ENCODE data around the gene JAKMIP1. TPM values are rescaled to one million over a fixed set of nuclear protein-coding genes. Genes with fewer than 3 reads are reported as not detected.

Gene JAKMIP1
- total RNA-seq: 28.8 and 31.0 TPM in 2 replicates

- intact Hi-C loops (cut with micrococcal nuclease): loop anchor here (5.0 kb wide), 1 partner anchor 127 kb away; no protein-coding TSS in a partner anchor
These were observed at the start of gene JAKMIP1 for GRCh38 chr4:6200011-6200921. Gene JAKMIP1, minus strand, starts transcription at chr4:6200549. Its CDS starts 87,699 bp downstream, at chr4:6112850.

DNA sequence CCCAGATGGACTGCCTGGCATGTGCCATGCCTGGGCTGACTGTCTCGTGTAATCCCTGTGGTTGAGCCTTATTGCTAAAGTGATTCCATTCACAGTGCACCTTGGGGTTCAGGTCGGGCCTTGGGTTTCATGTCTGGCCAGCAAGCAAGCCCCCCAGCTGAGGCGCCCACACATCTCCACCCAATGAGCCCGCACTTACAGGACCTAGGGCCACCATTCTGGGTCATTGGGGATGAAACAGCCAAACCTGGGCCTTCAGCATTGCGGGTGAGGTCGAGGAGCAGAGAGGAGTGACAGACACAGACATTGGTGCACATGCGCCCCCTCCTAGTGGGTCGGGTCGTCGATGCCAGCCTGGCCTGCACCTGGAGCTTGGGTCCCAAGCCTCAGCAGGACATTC is 48.0 kb upstream of the JAKMIP1 start:
- intact Hi-C loops (cut with micrococcal nuclease): no loop called here

GRCh38 chr4:6246170-6246634 is 45.9 kb upstream of the JAKMIP1 start:
- intact Hi-C loops (cut with micrococcal nuclease): no loop called here

GRCh38 chr4:6245246-6246169 is 45.2 kb upstream of the JAKMIP1 start:
- intact Hi-C loops (cut with micrococcal nuclease): no loop called here

- intact Hi-C loops (cut with micrococcal nuclease): no loop called here
These were observed 42.1 kb upstream of the JAKMIP1 start for GRCh38 chr4:6242271-6243029.

DNA sequence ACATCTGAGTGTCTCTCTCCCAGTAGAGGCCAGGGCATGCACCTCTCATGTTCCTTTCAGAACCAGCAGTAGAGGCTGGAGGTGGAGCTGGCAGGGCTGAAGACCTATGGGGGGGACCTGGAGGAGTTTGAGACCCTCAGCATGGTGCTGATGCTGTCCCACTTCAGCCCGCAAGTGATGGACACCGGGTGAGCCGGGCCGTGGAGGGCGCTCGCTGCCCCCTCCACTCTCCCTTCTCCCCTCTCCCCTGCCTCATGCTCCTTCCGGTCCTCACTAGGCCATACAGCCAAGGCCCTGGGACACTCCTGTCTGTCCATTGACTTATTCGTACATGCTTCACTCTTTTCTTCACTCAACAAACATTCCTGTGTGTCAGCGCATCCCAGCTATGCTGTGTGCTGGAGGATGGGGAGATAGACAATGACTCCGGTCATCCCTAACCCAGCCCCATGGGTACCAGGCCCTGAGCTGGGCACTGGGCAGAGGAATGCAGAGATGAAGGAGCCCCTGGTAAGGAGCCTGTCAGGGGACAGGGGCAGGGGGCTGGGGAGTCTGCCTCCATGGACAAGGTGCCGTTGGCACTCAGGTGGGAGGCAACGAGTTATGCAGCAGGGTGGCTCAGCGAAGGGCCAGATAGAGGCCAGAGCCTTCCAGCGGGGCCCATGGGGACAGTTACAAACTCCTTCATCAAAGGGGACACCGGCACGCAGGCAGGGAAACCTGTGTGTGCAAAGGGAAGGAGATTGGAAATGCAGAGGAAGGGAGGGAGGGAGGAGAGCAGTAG is 40.9 kb upstream of the JAKMIP1 start:
- intact Hi-C loops (cut with micrococcal nuclease): no loop called here

DNA sequence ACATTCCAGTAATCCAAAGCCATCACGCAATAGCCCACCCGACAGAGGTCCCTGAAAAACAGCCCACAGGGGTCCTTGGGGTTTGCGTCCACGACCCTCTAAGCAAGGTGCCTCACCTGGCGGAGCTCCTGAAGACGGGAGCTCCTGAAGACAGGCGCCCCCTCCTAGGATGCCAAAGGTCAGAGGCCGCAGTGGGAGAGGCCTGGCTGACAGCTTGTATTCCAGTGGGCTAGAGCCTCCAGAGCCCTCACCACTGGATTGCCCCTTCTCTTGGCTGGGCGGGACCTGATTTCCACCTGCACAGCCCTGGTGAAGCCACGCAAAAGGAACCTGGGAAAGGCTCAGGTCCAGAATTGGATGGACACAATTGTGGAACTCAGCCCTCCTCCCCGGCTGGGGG is 39.6 kb upstream of the JAKMIP1 start:
- intact Hi-C loops (cut with micrococcal nuclease): no loop called here

GRCh38 chr4:6239486-6239885 is 39.1 kb upstream of the JAKMIP1 start:
- intact Hi-C loops (cut with micrococcal nuclease): no loop called here

DNA sequence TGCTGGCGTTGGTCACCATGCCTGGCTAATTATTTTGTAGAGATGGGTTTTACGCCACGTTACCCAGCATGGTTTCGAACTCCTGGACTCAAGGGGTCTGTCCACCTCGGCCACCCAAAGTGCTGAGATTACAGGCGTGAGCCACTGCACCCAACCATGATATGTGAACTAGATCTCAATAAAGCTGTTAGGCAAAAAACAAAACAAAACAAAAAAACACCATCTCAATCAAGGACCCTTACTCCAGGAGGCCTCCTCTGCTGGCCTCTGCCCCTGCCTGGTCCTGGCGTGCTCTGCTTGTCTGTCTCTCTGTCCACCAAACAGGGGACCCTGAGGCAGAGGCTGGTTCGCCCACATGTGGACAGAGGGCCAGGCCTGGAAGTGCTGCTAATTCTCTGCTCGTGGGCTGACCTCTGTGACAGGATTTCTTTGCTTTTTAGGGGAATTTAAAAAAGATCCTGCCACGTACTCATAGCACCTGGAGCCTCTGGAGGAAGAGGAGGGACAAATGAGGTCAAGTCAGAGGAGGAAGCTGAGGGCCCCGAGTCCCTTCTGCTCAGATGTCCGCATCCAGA is 36.6 kb upstream of the JAKMIP1 start:
- intact Hi-C loops (cut with micrococcal nuclease): no loop called here

- intact Hi-C loops (cut with micrococcal nuclease): no loop called here
These were observed 35.7 kb upstream of the JAKMIP1 start for GRCh38 chr4:6235901-6236640.

DNA sequence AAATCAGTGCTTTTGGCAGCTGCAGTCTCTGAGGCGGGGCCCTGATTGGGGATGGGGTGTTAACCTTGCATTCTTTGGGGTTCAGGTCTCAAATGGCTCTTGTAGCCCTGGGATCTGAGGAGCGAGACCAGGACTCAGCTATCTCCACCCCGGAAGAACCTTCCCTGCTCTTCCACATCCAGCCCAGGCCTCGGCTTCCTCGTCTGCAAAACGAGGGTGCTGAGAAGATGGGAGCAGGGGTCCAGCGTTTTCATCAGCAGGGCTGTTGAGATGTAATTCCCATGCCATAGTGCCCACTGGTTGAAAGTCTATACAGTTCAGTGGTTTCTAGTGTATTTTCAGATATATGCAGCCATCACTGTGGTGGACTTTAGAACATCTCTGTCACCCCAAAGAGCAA is 34.7 kb upstream of the JAKMIP1 start:
- intact Hi-C loops (cut with micrococcal nuclease): no loop called here

DNA sequence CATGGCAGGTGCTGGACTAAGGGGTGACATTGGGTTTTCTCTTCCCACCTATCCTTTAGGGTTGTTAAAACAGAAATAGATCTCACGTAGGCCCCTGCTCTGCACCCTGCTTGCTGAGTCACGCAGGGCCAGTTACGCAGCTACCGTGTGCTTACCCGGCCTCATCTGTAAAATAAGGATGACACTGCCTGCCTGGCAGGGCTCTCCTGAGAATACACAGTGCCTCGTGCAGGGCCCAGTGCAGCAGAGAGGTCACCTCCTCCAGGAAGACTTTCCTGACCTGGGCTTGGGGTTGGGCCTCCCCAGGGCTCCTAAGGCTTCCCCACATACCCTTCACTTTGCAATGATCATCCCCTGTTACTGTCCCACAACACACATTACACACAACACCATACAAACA is 33.6 kb upstream of the JAKMIP1 start:
- intact Hi-C loops (cut with micrococcal nuclease): no loop called here

- intact Hi-C loops (cut with micrococcal nuclease): no loop called here
These were observed 32.8 kb upstream of the JAKMIP1 start for GRCh38 chr4:6232836-6233785.

DNA sequence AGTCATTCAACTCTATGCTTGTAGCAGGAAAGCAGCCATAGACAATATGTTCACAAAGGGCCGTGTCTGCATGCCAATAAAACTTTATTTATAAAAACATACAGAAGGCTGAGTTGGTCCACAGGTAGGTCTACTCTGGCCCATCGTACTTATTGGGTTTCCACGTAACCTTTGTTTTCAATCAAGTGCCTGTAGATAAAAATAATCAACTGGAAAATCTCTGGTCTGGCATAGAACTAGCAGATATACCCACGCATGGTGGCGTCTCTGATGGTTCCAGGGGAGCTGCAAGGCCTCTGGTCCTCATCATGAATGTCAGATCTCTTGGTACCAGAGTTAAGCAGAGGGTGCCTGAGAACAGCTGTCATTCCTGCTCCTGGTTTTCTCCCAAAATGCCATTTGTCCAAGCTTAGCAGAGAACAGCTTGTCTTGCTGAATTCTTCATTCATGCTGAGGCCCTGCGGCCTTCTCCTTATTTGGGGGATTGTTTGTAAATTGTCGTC is 31.4 kb upstream of the JAKMIP1 start:
- intact Hi-C loops (cut with micrococcal nuclease): no loop called here

GRCh38 chr4:6230827-6231662 is 30.7 kb upstream of the JAKMIP1 start:
- intact Hi-C loops (cut with micrococcal nuclease): no loop called here

DNA sequence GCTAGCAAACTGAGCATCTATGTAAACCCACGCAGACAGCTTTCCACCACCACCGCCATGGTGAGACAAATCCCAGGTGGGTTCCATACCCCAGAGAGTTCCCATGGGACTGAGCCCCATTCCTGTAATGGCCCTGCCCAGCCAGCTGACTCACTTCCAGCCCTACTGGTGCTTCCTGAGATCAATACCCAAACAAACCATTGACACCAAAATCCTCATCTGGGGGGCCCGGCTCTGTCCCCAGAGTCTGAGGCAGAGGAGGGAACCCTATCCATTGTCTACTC is 30.1 kb upstream of the JAKMIP1 start:
- intact Hi-C loops (cut with micrococcal nuclease): no loop called here

All from T-helper 1 cell treated with Interleukin-12 subunit alpha and Interleukin-12 subunit beta and Interleukin-4 antibody, amounts not matched to agents 30 ng/mL and 1 ng/mL, for 36 hours (primary cell).